ENCODE measurements around the gene OR2A2.
A peak's percentile ranks its signal among the peaks of the same experiment; 100 is the strongest.
"Not testable (repeated sequence)": the region's sequence is repeated elsewhere in the genome, so short reads cannot be mapped to it uniquely, and the experiment has no call there.

Gene OR2A2

DNA sequence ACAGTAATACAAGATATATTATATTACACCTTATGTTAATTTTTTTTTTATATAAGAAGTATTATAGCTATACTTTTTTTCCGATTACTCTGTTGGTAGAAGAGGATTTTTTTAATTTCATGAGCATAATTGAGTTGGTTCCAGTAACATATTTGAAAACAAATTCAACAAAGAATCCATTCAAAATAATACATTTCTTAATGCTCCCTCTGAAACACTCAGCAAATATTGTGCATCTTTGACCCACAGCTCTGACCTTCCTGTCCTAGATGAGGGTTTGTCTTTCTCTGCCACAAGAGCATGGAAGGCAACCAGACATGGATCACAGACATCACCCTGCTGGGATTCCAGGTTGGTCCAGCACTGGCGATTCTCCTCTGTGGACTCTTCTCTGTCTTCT is at the start of gene OR2A2:
OR2A2 (plus strand) TSS at position 301 of the 400 bp plus-strand sequence; CDS start at position 301, 0 bp downstream.
- no peak for DNase-seq

GRCh38 chr7:144063710-144064109 is 45.7 kb upstream of the OR2A2 start:
- DNase-seq, result no peak

- DNase-seq, result no peak
Measured at GRCh38 chr7:144069511-144069910, 39.9 kb upstream of the OR2A2 start, which contains the start of gene OR2A25. TSS of gene OR2A25 (plus strand) at chr7:144069811. CDS start at chr7:144074220, 4,409 bp downstream.

GRCh38 chr7:144069953-144070352 is 39.4 kb upstream of the OR2A2 start:
- DNase-seq, result no peak

DNA sequence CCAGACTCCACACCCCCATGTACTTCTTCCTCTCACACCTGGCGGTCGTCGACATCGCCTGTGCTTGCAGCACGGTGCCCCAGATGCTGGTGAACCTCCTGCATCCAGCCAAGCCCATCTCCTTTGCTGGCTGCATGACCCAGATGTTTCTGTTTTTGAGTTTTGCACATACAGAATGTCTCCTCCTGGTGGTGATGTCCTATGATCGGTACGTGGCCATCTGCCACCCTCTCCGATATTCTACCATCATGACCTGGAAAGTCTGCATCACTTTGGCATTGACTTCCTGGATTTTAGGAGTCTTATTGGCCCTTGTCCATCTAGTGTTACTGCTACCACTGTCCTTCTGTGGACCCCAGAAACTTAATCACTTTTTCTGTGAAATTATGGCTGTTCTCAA is 35.0 kb upstream of the OR2A2 start:
- DNase-seq, result no peak

GRCh38 chr7:144085978-144086377 is 23.4 kb upstream of the OR2A2 start, which contains the start of gene OR2A12:
TSS of gene OR2A12 (plus strand) at chr7:144086278. CDS start at chr7:144095108, 8,830 bp downstream.
- no peak for DNase-seq

DNA sequence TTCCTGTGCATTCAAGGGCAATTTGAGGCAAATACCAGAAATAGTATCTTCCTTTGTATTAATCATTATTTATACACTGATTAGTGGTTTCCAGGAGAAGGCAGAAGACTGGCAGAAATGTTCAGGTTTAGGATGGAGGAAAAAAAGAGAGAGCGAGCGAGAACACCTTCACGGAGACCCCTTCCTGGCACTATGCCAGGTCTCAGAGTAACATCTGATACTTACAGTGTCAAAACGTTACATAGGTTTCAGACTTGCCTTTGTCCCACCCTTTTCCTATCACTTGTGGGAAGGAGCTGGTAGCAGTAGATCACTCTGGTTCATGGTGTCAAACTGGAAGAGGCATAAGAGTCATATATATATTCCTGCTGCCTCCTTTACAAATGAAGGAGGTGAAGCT is 22.7 kb upstream of the OR2A2 start:
- no peak for DNase-seq

DNA sequence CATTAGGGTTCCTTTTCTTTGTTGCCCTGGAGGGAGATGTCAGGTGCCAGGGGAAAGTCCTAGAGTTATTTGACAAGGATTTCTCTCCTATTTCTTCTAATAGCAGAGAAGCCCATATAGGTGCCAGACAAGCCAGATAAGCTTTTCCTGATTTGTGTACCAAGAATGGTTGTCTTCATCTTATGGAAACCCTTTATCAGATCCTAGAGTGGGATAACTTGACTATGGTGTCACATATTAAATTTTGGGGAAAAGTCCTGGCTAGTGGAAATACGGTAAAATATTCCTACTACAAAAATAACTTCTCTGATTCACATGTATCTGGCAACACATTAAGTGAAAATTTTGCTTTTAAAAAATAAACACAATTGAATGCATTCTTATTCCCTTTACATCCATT is 22.2 kb upstream of the OR2A2 start:
- DNase-seq, result no peak

GRCh38 chr7:144090667-144091066 is 18.7 kb upstream of the OR2A2 start:
- no peak for DNase-seq

DNA sequence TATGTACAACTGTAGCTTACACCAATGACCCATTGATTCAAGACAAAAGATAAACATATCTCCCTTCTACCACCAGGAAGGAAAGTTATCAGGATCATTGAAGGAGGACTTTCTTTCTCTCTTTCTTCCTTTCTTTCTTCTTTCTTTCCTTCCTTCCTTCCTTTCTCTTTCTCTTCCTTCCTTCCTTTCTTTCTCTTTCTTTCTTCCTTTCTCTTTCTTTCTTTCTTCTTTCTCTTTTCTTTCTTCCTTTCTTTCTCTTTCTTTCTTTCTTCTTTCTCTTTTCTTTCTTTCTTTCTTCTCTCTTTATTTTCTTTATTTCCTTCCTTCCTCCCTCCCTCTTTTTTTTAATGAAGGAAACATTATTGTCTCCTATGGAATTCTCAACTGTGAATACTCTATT is 10.6 kb upstream of the OR2A2 start:
- no peak for DNase-seq

DNA sequence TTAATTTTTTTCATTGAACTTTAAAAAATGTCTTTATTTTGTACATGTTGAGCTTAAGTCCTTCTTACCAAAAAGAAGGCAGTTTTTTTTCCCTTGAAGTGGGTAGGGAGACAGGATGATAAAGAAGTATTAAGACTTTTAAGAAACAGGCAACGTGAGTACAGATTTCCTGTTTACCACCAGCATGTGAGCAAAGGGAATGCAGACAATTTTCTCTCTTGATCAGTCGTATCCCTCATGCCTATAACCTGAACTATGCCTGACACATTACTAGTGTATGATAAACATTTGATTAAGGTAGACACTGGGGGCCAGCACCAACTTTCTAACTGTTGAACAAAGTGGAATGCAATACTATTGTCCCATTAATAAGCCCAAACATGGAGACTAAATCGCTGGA is 8.8 kb upstream of the OR2A2 start:
- no peak for DNase-seq

DNA sequence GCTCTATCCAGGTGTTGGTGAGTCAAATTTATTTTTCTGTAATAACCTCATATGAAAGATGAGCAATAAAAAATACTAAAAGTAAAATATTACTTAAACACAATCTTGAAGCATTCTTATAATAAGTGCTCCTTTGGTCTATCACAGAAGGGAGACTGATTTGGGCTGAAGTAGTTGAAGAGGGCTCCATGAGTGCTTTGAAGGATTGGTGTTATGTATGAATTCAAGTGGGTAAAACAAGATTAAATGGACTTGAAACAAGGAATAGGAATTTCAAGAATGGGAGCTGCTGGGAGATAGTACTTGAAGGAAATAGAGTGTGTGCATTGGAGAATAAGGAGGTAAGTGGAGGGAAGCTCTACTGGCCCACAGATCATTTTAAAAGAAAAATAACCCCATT is 7.3 kb upstream of the OR2A2 start:
- no peak for DNase-seq

- DNase-seq, result no peak
Measured at GRCh38 chr7:144105211-144105610, 4.2 kb upstream of the OR2A2 start.

DNA sequence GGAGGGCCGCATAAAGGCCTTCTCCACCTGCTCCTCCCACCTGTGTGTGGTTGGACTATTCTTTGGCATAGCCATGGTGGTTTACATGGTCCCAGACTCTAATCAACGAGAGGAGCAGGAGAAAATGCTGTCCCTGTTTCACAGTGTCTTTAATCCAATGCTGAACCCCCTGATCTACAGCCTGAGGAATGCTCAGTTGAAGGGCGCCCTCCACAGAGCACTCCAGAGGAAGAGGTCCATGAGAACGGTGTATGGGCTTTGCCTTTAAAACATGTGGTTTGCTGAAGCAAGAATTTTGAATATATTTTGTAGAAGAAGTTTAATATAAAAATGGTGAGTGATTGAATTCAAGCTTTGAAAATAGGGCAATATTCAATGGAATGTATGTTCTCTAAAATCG is 889 bp downstream of the OR2A2 start:
- DNase-seq, result no peak

- no peak for DNase-seq
Measured at GRCh38 chr7:144113651-144114050, 4.3 kb downstream of the OR2A2 start.

DNA sequence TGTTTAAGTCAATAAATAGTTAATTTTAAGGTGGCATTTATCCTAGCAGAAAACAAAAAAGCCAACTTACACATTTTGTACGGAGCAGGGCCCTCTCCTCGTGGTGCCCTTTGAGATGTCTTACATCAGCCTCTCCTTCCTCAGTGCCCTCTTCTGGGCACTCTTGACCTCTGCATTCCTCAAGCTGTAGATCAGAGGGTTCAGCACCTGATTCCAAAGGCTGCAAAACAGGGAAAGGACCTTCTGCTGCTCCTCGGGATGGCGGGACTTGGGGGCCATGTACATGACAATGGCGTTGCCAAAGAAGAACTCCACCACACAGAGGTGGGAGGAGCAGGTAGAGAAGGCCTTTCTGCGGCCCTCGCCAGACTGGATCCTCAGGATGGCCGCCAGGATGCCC is 9.0 kb downstream of the OR2A2 start:
- DNase-seq, result no peak

DNA sequence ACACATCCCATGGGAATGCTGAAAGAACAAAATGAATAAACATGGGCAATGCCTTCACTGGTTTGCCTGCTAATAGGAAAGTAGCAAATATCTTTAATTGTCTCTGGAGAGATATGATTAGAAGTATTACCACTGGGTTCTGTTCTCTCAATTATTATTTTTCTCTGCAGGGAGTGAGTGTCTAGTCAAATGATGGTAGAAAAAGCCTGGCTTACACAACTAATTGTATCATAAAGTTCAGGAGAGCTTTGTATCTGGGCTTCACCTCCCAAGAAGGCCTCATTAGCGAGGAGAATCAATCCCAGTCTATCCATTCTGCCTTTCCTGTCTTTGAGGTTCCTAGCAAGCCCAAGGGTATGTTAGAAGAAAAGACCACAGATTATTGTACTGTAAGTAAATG is 13.5 kb downstream of the OR2A2 start, which contains the start of gene OR2A14:
OR2A14 (plus strand) TSS at position 301 of the 400 bp plus-strand sequence. CDS start 5,937 bp downstream, outside the sequence.
- no peak for DNase-seq

- DNase-seq, result peak; percentile 43
Measured at GRCh38 chr7:144127714-144128334, 18.4 kb downstream of the OR2A2 start.

DNA sequence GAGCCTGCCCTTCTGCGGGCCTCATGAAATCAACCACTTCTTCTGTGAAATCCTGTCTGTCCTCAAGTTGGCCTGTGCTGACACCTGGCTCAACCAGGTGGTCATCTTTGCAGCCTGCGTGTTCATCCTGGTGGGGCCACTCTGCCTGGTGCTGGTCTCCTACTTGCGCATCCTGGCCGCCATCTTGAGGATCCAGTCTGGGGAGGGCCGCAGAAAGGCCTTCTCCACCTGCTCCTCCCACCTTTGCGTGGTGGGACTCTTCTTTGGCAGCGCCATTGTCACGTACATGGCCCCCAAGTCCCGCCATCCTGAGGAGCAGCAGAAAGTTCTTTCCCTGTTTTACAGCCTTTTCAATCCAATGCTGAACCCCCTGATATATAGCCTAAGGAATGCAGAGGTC is 20.2 kb downstream of the OR2A2 start:
- DNase-seq, result not testable (repeated sequence)

GRCh38 chr7:144130730-144131129 is 21.3 kb downstream of the OR2A2 start:
- no peak for DNase-seq

GRCh38 chr7:144132262-144132661 is 22.9 kb downstream of the OR2A2 start:
- no peak for DNase-seq

DNA sequence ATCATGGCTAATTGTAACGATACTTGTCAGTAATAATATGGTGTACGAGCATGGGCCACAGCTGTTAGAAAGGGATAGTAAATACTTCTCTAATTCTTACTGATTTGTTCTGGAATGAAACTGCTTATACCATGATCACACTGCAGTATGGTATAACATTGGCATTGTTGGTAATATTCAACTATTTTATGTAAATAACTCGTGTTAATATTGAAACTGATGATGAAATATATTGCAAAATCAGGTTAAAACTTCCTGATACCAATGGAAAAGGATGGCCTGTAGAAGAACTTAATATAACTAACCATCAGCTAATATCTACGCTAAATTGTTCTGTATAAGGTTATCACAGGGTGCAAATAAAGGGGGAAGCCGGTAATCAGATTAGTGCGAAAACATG is 23.9 kb downstream of the OR2A2 start:
- DNase-seq, result no peak

DNA sequence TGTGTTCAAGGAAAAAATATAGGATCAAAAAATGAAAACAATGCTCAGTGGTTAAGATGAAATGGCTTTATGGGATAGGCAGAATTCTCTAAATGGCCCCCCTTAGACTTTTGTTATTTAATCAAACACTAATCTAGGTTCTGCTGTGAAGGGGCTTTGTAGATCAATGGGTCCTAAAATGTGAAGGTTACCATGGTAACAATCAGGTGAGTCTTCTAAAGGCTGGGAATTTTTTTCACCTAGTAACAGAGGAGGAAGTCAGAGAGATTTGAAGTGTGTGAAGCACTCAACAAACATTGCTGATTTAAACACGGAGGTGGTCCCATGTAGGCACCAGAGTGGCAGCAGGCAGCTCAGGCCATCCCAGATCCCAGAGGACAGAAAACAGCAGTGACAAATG is 24.7 kb downstream of the OR2A2 start:
- DNase-seq, result no peak

GRCh38 chr7:144137501-144137900 is 28.1 kb downstream of the OR2A2 start:
- no peak for DNase-seq

DNA sequence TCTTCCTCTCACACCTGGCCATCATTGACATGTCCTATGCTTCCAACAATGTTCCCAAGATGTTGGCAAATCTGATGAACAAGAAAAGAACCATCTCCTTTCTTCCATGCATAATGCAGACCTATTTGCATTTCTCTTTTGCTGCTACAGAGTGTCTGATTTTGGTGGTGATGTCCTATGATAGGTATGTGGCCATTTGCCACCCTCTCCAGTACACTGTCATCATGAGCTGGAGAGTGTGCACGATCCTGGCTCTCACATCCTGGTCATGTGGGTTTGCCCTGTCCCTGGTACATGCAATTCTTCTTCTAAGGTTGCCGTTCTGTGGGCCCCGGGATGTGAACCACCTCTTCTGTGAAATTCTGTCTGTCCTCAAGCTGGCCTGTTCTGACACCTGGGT is 32.8 kb downstream of the OR2A2 start:
- no peak for DNase-seq
